BLaER1 (cell line): ENCODE measurements around the gene TASP1.
"Not testable (repeated sequence)": the region's sequence is repeated elsewhere in the genome, so short reads cannot be mapped to it uniquely, and the experiment has no call there.

Experiments
- H3K27ac ChIP-seq: shearing (Covaris generic); formaldehyde crosslinking; 2 replicates; pipeline ENCODE4 v1.8.1; 2022
- H3K27me3 ChIP-seq: shearing (Covaris generic); formaldehyde crosslinking; 2 replicates; pipeline ENCODE4 v1.8.1; 2022
- H3K36me3 ChIP-seq: shearing (Covaris generic); formaldehyde crosslinking; 2 replicates; pipeline ENCODE4 v1.8.1; 2022
- H3K4me1 ChIP-seq: shearing (Covaris generic); formaldehyde crosslinking; 2 replicates; pipeline ENCODE4 v1.8.1; 2022
- H3K4me2 ChIP-seq: shearing (Covaris generic); formaldehyde crosslinking; 2 replicates; pipeline ENCODE4 v1.8.1; 2022
- H3K4me3 ChIP-seq: shearing (Covaris generic); formaldehyde crosslinking; 2 replicates; pipeline ENCODE4 v1.8.1; 2022
- H3K9ac ChIP-seq: shearing (Covaris generic); formaldehyde crosslinking; 2 replicates; pipeline ENCODE4 v1.8.1; 2022
- H3K9me3 ChIP-seq: shearing (Covaris generic); formaldehyde crosslinking; 2 replicates; pipeline ENCODE4 v1.8.1; 2022
- H4K20me1 ChIP-seq: shearing (Covaris generic); formaldehyde crosslinking; 2 replicates; pipeline ENCODE4 v1.8.1; 2022
- Cebpa-rat ChIP-seq: shearing (Covaris generic); IDR thresholded peaks from 2 replicates; pipeline ENCODE4 v1.8.1; 2022

The TASP1 gene

GRCh38 chr20:13389115-13389514 lies 249.6 kb downstream of the TASP1 start:
- no peaks in the 10 kb centered on the region for H4K20me1 ChIP-seq
- peaks cover 59% of the 10 kb centered on the region for H3K36me3 ChIP-seq
- no peak overlapping the region for H3K9ac ChIP-seq
- TF ChIP-seq Cebpa-rat: no peak
- no peak overlapping the region for H3K4me3 ChIP-seq
- H3K4me1 ChIP-seq: no peaks in the 10 kb centered on the region
- H3K27me3 ChIP-seq: no peaks in the 10 kb centered on the region
- H3K4me2 ChIP-seq: no peak overlapping the region
- peaks cover 17% of the 10 kb centered on the region for H3K9me3 ChIP-seq
- no peak overlapping the region for H3K27ac ChIP-seq

GRCh38 chr20:13384132-13384531 lies 254.6 kb downstream of the TASP1 start:
- no peaks in the 10 kb centered on the region for H3K4me1 ChIP-seq
- no peaks in the 10 kb centered on the region for H3K27me3 ChIP-seq
- H3K36me3 ChIP-seq: peaks cover 49% of the 10 kb centered on the region
- no peak overlapping the region for H3K27ac ChIP-seq
- H3K4me3 ChIP-seq: no peak overlapping the region
- no peak for TF ChIP-seq Cebpa-rat
- no peak overlapping the region for H3K9ac ChIP-seq
- no peak overlapping the region for H3K4me2 ChIP-seq
- H3K9me3 ChIP-seq: peaks cover 30% of the 10 kb centered on the region
- no peaks in the 10 kb centered on the region for H4K20me1 ChIP-seq

GRCh38 chr20:13382786-13383185 lies 255.9 kb downstream of the TASP1 start:
- Histone ChIP-seq H3K9ac (no peak overlapping the region), H3K9me3 (peaks cover 28% of the 10 kb centered on the region), H3K4me1 (no peaks in the 10 kb centered on the region), H3K4me3 (no peak overlapping the region), H4K20me1 (no peaks in the 10 kb centered on the region), H3K4me2 (no peak overlapping the region), H3K36me3 (peaks cover 40% of the 10 kb centered on the region), H3K27me3 (no peaks in the 10 kb centered on the region), H3K27ac (no peak overlapping the region)
- TF ChIP-seq Cebpa-rat: no peak

GRCh38 chr20:13380497-13381229 lies 258.1 kb downstream of the TASP1 start:
- Histone ChIP-seq H3K36me3 (peaks cover 29% of the 10 kb centered on the region; the same call in 1 of the 2 replicates), H3K9me3 (peaks cover 27% of the 10 kb centered on the region)
- H3K27ac ChIP-seq, H3K27me3 ChIP-seq, H3K4me3 ChIP-seq, H3K4me2 ChIP-seq, H3K4me1 ChIP-seq, H3K9ac ChIP-seq, H4K20me1 ChIP-seq: not testable (repeated sequence)

- no peak overlapping the region for H3K4me3 ChIP-seq
- H3K27ac ChIP-seq: no peak overlapping the region
- H3K9me3 ChIP-seq: peaks cover 5% of the 10 kb centered on the region; the same call in 1 of the 2 replicates
- TF ChIP-seq Cebpa-rat: no peak
- H4K20me1 ChIP-seq: no peaks in the 10 kb centered on the region
- no peak overlapping the region for H3K9ac ChIP-seq
- H3K27me3 ChIP-seq: no peaks in the 10 kb centered on the region
- no peaks in the 10 kb centered on the region for H3K36me3 ChIP-seq
- H3K4me1 ChIP-seq: no peaks in the 10 kb centered on the region
- no peak overlapping the region for H3K4me2 ChIP-seq
These were observed 265.3 kb downstream of the TASP1 start for GRCh38 chr20:13373400-13373799.

GRCh38 chr20:13364278-13365170 lies 274.2 kb downstream of the TASP1 start:
- no peak for TF ChIP-seq Cebpa-rat
- Histone ChIP-seq H3K36me3 (no peaks in the 10 kb centered on the region), H3K27ac (no peak overlapping the region), H3K4me2 (no peak overlapping the region), H4K20me1 (no peaks in the 10 kb centered on the region), H3K9me3 (no peaks in the 10 kb centered on the region), H3K4me3 (no peak overlapping the region), H3K9ac (no peak overlapping the region), H3K4me1 (no peaks in the 10 kb centered on the region), H3K27me3 (no peaks in the 10 kb centered on the region)

GRCh38 chr20:13363473-13363872 lies 275.3 kb downstream of the TASP1 start:
- no peaks in the 10 kb centered on the region for H3K9me3 ChIP-seq
- no peak overlapping the region for H3K4me2 ChIP-seq
- no peaks in the 10 kb centered on the region for H3K27me3 ChIP-seq
- no peak overlapping the region for H3K27ac ChIP-seq
- H4K20me1 ChIP-seq: no peaks in the 10 kb centered on the region
- no peaks in the 10 kb centered on the region for H3K36me3 ChIP-seq
- no peak overlapping the region for H3K4me3 ChIP-seq
- H3K4me1 ChIP-seq: no peaks in the 10 kb centered on the region
- TF ChIP-seq Cebpa-rat: no peak
- no peak overlapping the region for H3K9ac ChIP-seq

- H3K27ac ChIP-seq, H3K4me1 ChIP-seq, H3K4me2 ChIP-seq, H3K36me3 ChIP-seq, H3K9ac ChIP-seq, H3K4me3 ChIP-seq, H3K27me3 ChIP-seq, H3K9me3 ChIP-seq, H4K20me1 ChIP-seq: not testable (repeated sequence)
These were observed 276.6 kb downstream of the TASP1 start for GRCh38 chr20:13362165-13362564.

- H4K20me1 ChIP-seq, H3K27ac ChIP-seq, H3K9me3 ChIP-seq, H3K4me1 ChIP-seq, H3K4me3 ChIP-seq, H3K27me3 ChIP-seq, H3K4me2 ChIP-seq, H3K36me3 ChIP-seq, H3K9ac ChIP-seq: not testable (repeated sequence)
These were observed 279.8 kb downstream of the TASP1 start for GRCh38 chr20:13358936-13359335.

GRCh38 chr20:13357782-13358181 lies 280.9 kb downstream of the TASP1 start:
- not testable (repeated sequence) for H3K27me3 ChIP-seq, H3K9ac ChIP-seq

More at GRCh38 chr20:13357782-13358181, 280.9 kb downstream of the TASP1 start:
- not testable (repeated sequence) for H3K9me3 ChIP-seq, H4K20me1 ChIP-seq, H3K4me3 ChIP-seq, H3K4me1 ChIP-seq, H3K27ac ChIP-seq, H3K36me3 ChIP-seq, H3K4me2 ChIP-seq
